Natural killer cell (primary cell): Measurements from ENCODE around the gene MRPL34. TPM values are rescaled to one million over a fixed set of nuclear protein-coding genes. Genes with fewer than 3 reads are reported as not detected.
A peak's percentile ranks its signal among the peaks of the same experiment; 100 is the strongest.

Experiments
- ATAC-seq, 3 donors: fragments of 150-1000 bp in 2 of 3; fragments of 200-7000 bp in 1 of 3; cut with Tn5 transposase; 1 replicate in 1 of 3; 2 replicates in 2 of 3; pipeline ENCODE4 v1.10.0; 2021; ENCODE audit warnings: mild to moderate bottlenecking in 2 of 3, moderate library complexity in 2 of 3
- DNase-seq, 2 donors: peaks; one replicate each; pipeline versions ENCODE4 v3.0.0 to v3.0.0-alpha.2; 2013 to 2021; ENCODE audit warnings: mixed read lengths in 1 of 2
- H3K27ac ChIP-seq: one replicate; pipeline ENCODE4 v1.5.1; 2013; ENCODE audit warnings: mild to moderate bottlenecking, low read length
- H3K27me3 ChIP-seq: one replicate; pipeline ENCODE4 v1.6.1; 2013; ENCODE audit warnings: low read length; ENCODE audit not compliant: control insufficient read depth, insufficient read depth
- H3K36me3 ChIP-seq: one replicate; pipeline ENCODE4 v1.6.1; 2013; ENCODE audit warnings: low read length; ENCODE audit not compliant: control insufficient read depth, insufficient read depth
- H3K4me1 ChIP-seq: one replicate; pipeline ENCODE4 v1.6.1; 2013; ENCODE audit warnings: low read length; ENCODE audit not compliant: control insufficient read depth, insufficient read depth
- H3K4me3 ChIP-seq: one replicate; pipeline ENCODE4 v1.5.1; 2013; ENCODE audit warnings: low read length
- H3K9me3 ChIP-seq: one replicate; pipeline ENCODE4 v1.6.1; 2013; ENCODE audit warnings: low read length; ENCODE audit not compliant: control insufficient read depth, insufficient read depth
- H3K27ac Mint-ChIP-seq, 2 donors: one replicate each; pipeline ENCODE4 v1.8.0; 2022; ENCODE audit warnings: mild to moderate bottlenecking in 2 of 2, mixed read lengths in 2 of 2, moderate library complexity in 1 of 2
- H3K27me3 Mint-ChIP-seq, 2 donors: one replicate each; pipeline ENCODE4 v1.8.0; 2022; ENCODE audit warnings: low read depth in 2 of 2, mixed read lengths in 2 of 2
- H3K36me3 Mint-ChIP-seq: one replicate; pipeline ENCODE4 v1.8.0; 2022; ENCODE audit warnings: mixed read lengths
- H3K4me1 Mint-ChIP-seq, 2 donors: one replicate each; pipeline ENCODE4 v1.8.0; 2022; ENCODE audit warnings: mixed read lengths in 2 of 2
- H3K4me3 Mint-ChIP-seq: one replicate; pipeline ENCODE4 v1.8.0; 2022; ENCODE audit warnings: mild to moderate bottlenecking, moderate library complexity, mixed read lengths
- H3K9me3 Mint-ChIP-seq, 2 donors: one replicate each; pipeline ENCODE4 v1.8.0; 2022; ENCODE audit warnings: mixed read lengths in 2 of 2
- WGBS: methylation state at CpG from one replicate; pipeline ENCODE4 v1.1.7; 2013; ENCODE audit warnings: missing lambda C conversion rate; ENCODE audit not compliant: insufficient coverage; 5-methylcytosine and 5-hydroxymethylcytosine counted together
- intact Hi-C: fragments of 100-400 bp; cut with micrococcal nuclease; formaldehyde crosslinking; loops from one replicate; pipeline ENCODE4 v1.14.2; 2022
- total RNA-seq, 4 donors: library from RNA; stranded (reverse); fragments of 120-200 nt in 1 of 4; gene quantifications; one replicate each; pipeline versions ENCODE4 v1.2.3 to v1.2.4, GENCODE V29; 2013 to 2022
- TF ChIP-seq, protein P1 (sequence below): fragments of 200-600 bp; IDR thresholded peaks from one replicate; pipeline ENCODE4 v1.8.0; 2022; ENCODE audit warnings: antibody characterized with exemption

Gene MRPL34
- total RNA-seq, 3 donors from 2014 or later (not counting 1 experiment from before 2014, with no cell fraction given): 26.9 to 40.8 (median 39.4) TPM

DNA sequence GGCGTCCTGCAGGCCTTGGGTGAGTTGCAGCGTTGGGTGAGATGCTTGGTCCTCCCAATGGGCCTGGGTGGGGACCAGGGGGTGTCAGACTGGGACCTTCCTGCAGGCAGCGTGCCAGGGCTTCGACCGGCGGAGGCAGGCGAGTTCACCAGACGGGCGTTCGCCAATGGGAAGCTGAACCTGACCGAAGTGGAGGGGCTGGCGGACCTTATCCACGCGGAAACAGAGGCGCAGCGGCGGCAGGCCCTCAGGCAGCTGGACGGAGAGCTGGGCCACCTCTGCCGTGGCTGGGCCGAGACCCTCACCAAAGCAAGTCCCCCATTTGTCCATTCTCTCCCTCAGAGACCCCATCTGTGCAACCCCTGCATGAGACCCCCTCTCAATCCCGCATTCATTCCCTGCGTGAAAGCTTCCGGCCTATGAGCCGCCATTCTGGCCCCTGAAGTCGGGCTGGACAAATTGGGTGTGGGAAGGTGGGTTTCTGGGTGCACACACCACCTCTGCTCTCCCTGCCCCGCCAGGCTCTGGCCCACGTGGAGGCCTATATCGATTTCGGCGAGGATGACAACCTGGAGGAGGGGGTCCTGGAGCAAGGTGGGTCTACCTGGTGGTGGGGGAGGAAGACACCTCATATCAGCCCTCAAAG lies 32.9 kb downstream of the MRPL34 start:
- intact Hi-C loops: loop anchor here (5.0 to 10.0 kb wide), 2 partner anchors 46 to 66 kb away; partner anchors contain the start of gene BST2
- ATAC-seq: no peak
- Mint-ChIP-seq H3K27ac (no peak overlapping the region), H3K9me3 (no peaks in the 10 kb centered on the region), H3K4me1 (peaks cover 20 to 36% of the 10 kb centered on the region in 2 donors), H3K4me3 (peak overlapping the region; percentile 93), H3K36me3 (no peaks in the 10 kb centered on the region), H3K27me3 (no peaks in the 10 kb centered on the region)
- Histone ChIP-seq H3K9me3 (no peaks in the 10 kb centered on the region), H3K4me3 (no peak overlapping the region), H3K27ac (no peak overlapping the region), H3K36me3 (peaks cover 9% of the 10 kb centered on the region), H3K4me1 (peaks cover 37% of the 10 kb centered on the region), H3K27me3 (no peaks in the 10 kb centered on the region)
- TF ChIP-seq, protein P1, sequence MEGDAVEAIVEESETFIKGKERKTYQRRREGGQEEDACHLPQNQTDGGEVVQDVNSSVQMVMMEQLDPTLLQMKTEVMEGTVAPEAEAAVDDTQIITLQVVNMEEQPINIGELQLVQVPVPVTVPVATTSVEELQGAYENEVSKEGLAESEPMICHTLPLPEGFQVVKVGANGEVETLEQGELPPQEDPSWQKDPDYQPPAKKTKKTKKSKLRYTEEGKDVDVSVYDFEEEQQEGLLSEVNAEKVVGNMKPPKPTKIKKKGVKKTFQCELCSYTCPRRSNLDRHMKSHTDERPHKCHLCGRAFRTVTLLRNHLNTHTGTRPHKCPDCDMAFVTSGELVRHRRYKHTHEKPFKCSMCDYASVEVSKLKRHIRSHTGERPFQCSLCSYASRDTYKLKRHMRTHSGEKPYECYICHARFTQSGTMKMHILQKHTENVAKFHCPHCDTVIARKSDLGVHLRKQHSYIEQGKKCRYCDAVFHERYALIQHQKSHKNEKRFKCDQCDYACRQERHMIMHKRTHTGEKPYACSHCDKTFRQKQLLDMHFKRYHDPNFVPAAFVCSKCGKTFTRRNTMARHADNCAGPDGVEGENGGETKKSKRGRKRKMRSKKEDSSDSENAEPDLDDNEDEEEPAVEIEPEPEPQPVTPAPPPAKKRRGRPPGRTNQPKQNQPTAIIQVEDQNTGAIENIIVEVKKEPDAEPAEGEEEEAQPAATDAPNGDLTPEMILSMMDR: no peak
- 96% methylated on average over 26 of the region's 30 CpGs for WGBS
- no peak for DNase-seq

DNA sequence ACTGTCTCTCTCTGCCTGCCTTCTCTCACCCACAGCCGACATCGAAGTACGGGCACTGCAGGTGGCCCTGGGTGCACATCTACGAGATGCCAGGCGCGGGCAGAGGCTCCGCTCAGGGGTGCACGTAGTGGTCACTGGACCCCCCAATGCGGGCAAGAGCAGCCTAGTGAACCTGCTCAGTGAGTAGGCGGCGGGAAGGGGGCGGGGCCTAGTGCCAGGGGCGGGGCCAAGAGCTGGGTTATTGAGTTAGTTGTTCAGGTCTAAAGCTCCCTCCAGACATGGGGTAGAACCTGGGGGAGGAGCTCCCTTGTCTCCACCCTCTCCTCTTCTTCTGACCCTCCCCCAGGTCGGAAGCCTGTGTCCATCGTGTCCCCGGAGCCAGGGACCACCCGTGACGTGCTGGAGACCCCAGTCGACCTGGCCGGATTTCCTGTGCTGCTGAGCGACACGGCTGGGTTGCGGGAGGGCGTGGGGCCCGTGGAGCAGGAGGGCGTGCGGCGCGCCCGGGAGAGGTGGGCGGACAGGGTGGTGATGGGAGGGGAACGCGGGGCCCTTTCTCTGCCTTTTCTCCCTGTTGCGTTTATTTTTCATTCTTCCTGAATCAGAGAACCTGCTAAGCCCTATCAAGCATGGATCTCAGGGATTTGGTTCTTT lies 33.5 kb downstream of the MRPL34 start:
- intact Hi-C loops: loop anchor here (5.0 to 10.0 kb wide), 2 partner anchors 47 to 66 kb away; partner anchors contain the start of gene BST2
- no peaks in the 10 kb centered on the region for H3K9me3 ChIP-seq
- WGBS: 95% methylated on average over 29 of the region's 34 CpGs

DNA sequence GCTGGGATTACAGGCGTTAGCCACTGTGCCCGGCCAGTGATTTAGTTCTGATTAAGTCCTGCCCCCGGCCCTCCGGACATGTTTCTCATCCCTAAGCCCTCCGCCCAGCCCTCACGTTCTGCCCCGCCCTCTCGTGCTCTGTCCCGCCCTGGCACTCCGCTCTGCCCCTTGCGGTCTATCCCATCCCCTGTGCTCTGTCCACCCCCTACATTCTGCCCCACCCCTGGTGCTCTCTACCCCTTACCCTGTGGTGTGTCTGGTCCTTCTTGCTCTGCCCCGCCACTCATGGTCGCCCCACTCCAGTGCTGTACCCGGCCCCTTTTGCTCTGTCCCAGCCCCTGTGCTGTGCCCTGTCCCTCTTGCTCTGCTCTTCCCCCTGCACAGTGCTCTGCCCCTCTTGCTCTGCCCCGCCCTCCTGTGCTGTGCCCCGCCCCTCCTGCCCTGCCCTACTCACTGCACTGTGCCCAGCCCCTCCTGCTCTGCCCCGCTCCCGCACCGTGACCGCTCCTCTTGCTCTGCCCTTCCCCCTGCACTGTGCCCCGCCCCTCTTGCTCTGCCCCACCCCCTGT lies 34.7 kb downstream of the MRPL34 start:
- peaks cover 23% of the 10 kb centered on the region for H3K4me1 ChIP-seq
- H3K27ac ChIP-seq: no peak overlapping the region
- Mint-ChIP-seq H3K27ac (no peak overlapping the region), H3K4me1 (peaks cover 15 to 22% of the 10 kb centered on the region in 2 donors), H3K36me3 (no peaks in the 10 kb centered on the region), H3K9me3 (no peaks in the 10 kb centered on the region), H3K27me3 (no peaks in the 10 kb centered on the region), H3K4me3 (no peak overlapping the region)
- TF ChIP-seq, protein P1: no peak
- H3K27me3 ChIP-seq: no peaks in the 10 kb centered on the region
- no peaks in the 10 kb centered on the region for H3K9me3 ChIP-seq
- ATAC-seq (no peak), DNase-seq (no peak)
- 95% methylated on average over 21 of the region's 21 CpGs for WGBS
- no peak overlapping the region for H3K4me3 ChIP-seq
- intact Hi-C loops: no loop called here
- H3K36me3 ChIP-seq: peaks cover 9% of the 10 kb centered on the region

More for the DNA sequence above, 33.5 kb downstream of the MRPL34 start:
- peaks cover 31% of the 10 kb centered on the region for H3K4me1 ChIP-seq
- DNase-seq (no peak), ATAC-seq (no peak)
- peaks cover 9% of the 10 kb centered on the region for H3K36me3 ChIP-seq
- Mint-ChIP-seq H3K4me3 (peak overlapping the region; percentile 53), H3K27ac (no peak overlapping the region), H3K27me3 (no peaks in the 10 kb centered on the region), H3K4me1 (peaks cover 15 to 30% of the 10 kb centered on the region in 2 donors), H3K36me3 (no peaks in the 10 kb centered on the region), H3K9me3 (no peaks in the 10 kb centered on the region)
- no peaks in the 10 kb centered on the region for H3K27me3 ChIP-seq
- TF ChIP-seq, protein P1: no peak
- H3K4me3 ChIP-seq: no peak overlapping the region
- no peak overlapping the region for H3K27ac ChIP-seq
